Transverse colon (tissue), 4 donors: ENCODE measurements around the gene PERP.

Experiments used
- CTCF ChIP-seq, 5 experiments: fragments of 200-600 bp in 3 of 5; fragments of 450-650 bp in 2 of 5; sonication (generic) in 3 of 5; IDR thresholded peaks; 1 replicate in 2 of 5; 2 replicates in 3 of 5; pipeline ENCODE4 v1.5.1; 2016 to 2017; ENCODE audit warnings: antibody characterized with exemption in 5 of 5, inconsistent platforms in 3 of 5, mild to moderate bottlenecking in 2 of 5, moderate library complexity in 1 of 5
- POLR2A ChIP-seq: fragments of 450-650 bp; IDR thresholded peaks from one replicate; pipeline ENCODE4 v1.6.1; 2016; ENCODE audit warnings: antibody characterized with exemption, mild to moderate bottlenecking, moderate library complexity
- POLR2AphosphoS5 ChIP-seq, 3 donors: sonication (generic); formaldehyde crosslinking; IDR thresholded peaks; one replicate each; pipeline ENCODE4 v1.6.1; 2016; ENCODE audit warnings: antibody characterized with exemption in 3 of 3

DNA sequence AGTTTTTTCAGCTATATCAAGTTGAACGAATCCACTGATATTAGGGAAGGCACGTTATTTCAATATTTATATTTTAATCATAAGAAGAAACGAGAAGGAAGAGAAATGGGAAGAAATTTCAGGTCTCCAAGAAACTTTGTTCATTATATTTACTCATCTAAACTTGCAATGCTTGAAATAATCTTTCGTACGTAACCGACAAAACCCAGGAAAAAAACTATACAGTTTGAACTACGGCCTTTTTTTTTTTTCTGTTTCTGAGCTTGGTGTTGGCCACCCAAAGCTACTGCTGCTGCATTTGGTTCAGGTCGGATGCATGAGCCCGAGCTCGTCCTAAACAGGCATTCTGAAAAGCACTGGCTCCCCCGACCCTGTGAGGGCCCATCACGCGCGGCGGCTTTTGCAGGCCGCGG, 548 bp downstream of the PERP start:
- TF ChIP-seq CTCF (IDR thresholded peaks at IDR 0.05) (no peak), POLR2AphosphoS5 (IDR thresholded peaks at IDR 0.05) (peak in 1 of 3 donors; percentile 4), POLR2A (no peak)
